HL-60 (cell line): Measurements from ENCODE around the gene PRSS3.

Experiments used
- DNase-seq, 2 experiments: peaks; one replicate each; pipeline ENCODE4 v3.0.0-alpha.2; 2010 to 2020; ENCODE audit warnings: low read depth in 1 of 2, low spot score in 1 of 2
- H3K27ac ChIP-seq: fragments of 250-450 bp; sonication (Bioruptor Pico); replicated peaks from 2 replicates; pipeline ENCODE4 v1.5.1; 2020; ENCODE audit warnings: mild to moderate bottlenecking, moderate library complexity
- H3K27me3 ChIP-seq: fragments of 250-450 bp; sonication (Bioruptor Pico); 2 replicates; pipeline ENCODE4 v1.5.1; 2021; ENCODE audit warnings: mild to moderate bottlenecking, moderate library complexity; ENCODE audit not compliant: insufficient read depth, poor library complexity, severe bottlenecking
- H3K4me3 ChIP-seq: replicated peaks from 2 replicates; pipeline ENCODE4 v1.5.1; 2011; ENCODE audit warnings: mild to moderate bottlenecking, control low read depth, low read length; ENCODE audit not compliant: insufficient read depth
- GABPA ChIP-seq: IDR thresholded peaks from 2 replicates; pipeline ENCODE4 v1.6.1; 2012; ENCODE audit warnings: low read depth
- POLR2AphosphoS5 ChIP-seq: IDR thresholded peaks from 2 replicates; pipeline ENCODE4 v1.6.1; 2012; ENCODE audit warnings: low read depth
- SPI1 ChIP-seq: IDR thresholded peaks from 2 replicates; pipeline ENCODE4 v1.6.1; 2012; ENCODE audit warnings: low read depth, mild to moderate bottlenecking, borderline replicate concordance
- TF ChIP-seq, protein P1 (sequence below): IDR thresholded peaks from 2 replicates; pipeline ENCODE4 v1.6.1; 2012; ENCODE audit warnings: low read depth; ENCODE audit not compliant: insufficient replicate concordance
- TF ChIP-seq, protein P2 (sequence below): IDR thresholded peaks from one replicate; pipeline ENCODE4 v1.5.1; 2011; ENCODE audit warnings: low read length, control low read depth, inconsistent platforms; ENCODE audit not compliant: insufficient read depth

PRSS3 gene

DNA sequence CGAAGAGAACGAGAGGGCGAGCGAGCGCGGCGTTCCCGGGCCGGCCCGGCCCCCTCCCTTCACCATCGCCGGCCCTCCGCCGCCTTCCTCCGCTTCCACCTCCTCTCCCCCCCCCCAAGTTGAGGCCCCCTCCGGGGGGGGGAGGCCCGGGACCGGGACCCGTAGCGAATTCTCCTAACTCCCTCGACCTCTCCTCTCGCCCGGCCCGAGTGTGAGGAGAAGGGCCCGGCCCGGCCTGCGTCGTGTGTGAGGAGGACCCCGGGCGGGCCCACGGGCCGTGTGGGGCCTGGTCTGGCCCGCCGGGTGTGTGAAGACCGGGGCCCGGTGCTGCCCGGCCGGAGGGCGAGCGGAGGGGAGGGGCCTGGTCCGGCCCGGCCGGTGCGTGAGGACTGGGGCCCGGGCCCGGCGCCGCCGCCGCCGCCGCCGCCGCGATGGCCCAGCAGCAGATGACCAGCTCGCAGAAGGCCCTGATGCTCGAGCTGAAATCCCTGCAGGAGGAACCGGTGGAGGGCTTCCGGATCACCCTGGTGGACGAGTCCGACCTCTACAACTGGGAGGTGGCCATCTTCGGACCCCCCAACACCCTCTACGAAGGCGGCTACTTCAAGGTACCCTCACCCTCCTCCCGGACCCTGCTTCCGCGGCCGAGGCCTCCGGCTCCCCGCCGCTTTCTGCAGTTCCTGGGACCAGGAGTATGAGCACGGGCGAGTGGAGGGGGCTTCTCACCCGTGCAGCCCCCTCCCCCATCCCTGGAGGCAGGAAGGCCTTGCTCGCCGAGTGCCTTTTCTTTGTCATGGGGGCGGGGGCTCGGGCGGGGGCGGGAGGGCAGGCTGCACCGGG is 22.2 kb downstream of the PRSS3 start:
- TF ChIP-seq, protein P1, sequence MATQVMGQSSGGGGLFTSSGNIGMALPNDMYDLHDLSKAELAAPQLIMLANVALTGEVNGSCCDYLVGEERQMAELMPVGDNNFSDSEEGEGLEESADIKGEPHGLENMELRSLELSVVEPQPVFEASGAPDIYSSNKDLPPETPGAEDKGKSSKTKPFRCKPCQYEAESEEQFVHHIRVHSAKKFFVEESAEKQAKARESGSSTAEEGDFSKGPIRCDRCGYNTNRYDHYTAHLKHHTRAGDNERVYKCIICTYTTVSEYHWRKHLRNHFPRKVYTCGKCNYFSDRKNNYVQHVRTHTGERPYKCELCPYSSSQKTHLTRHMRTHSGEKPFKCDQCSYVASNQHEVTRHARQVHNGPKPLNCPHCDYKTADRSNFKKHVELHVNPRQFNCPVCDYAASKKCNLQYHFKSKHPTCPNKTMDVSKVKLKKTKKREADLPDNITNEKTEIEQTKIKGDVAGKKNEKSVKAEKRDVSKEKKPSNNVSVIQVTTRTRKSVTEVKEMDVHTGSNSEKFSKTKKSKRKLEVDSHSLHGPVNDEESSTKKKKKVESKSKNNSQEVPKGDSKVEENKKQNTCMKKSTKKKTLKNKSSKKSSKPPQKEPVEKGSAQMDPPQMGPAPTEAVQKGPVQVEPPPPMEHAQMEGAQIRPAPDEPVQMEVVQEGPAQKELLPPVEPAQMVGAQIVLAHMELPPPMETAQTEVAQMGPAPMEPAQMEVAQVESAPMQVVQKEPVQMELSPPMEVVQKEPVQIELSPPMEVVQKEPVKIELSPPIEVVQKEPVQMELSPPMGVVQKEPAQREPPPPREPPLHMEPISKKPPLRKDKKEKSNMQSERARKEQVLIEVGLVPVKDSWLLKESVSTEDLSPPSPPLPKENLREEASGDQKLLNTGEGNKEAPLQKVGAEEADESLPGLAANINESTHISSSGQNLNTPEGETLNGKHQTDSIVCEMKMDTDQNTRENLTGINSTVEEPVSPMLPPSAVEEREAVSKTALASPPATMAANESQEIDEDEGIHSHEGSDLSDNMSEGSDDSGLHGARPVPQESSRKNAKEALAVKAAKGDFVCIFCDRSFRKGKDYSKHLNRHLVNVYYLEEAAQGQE: no peak
- TF ChIP-seq GABPA (no peak), POLR2AphosphoS5 (no peak), SPI1 (no peak)
- TF ChIP-seq, protein P2, sequence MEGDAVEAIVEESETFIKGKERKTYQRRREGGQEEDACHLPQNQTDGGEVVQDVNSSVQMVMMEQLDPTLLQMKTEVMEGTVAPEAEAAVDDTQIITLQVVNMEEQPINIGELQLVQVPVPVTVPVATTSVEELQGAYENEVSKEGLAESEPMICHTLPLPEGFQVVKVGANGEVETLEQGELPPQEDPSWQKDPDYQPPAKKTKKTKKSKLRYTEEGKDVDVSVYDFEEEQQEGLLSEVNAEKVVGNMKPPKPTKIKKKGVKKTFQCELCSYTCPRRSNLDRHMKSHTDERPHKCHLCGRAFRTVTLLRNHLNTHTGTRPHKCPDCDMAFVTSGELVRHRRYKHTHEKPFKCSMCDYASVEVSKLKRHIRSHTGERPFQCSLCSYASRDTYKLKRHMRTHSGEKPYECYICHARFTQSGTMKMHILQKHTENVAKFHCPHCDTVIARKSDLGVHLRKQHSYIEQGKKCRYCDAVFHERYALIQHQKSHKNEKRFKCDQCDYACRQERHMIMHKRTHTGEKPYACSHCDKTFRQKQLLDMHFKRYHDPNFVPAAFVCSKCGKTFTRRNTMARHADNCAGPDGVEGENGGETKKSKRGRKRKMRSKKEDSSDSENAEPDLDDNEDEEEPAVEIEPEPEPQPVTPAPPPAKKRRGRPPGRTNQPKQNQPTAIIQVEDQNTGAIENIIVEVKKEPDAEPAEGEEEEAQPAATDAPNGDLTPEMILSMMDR: no peak
- Histone ChIP-seq H3K4me3 (peak overlapping the region; percentile 87), H3K27ac (peak overlapping the region; percentile 98), H3K27me3 (no peaks in the 10 kb centered on the region)
- peak; percentile 57 to 58 for DNase-seq

DNA sequence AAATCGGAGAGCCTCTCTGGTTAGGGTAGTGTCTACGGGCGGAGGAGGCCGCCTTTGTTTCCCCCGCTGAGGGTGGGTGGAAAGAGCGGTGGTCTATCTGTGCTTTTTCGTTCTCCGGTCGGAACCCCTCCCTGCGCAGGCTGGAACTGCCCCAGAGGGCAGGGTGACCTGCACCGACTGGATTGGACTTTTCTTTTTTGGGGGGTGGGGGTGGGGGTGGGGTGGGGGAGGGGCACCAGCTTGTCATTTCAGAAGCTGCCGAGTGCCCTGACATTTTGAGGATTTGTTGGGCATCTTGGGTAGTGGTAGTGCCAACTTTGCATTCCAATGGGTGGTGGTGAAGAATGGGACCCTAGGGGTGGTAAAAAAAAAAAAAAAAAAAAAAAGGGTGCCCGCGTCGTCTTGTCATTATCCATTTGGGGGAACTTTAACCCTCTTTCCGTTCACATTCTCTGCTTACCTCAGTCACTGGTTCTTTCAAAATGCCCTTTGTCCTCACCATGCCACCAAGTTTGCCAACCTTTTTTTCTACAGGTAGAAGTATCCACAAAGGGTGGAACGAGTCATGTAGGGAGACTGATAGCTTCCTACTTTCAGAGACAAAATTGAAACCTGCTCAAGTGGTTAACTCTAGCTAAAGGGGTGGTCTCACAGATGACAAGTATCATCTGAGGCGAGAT is 22.9 kb downstream of the PRSS3 start:
- Histone ChIP-seq H3K4me3 (peak overlapping the region; percentile 87), H3K27ac (peak overlapping the region; percentile 98), H3K27me3 (no peaks in the 10 kb centered on the region)
- DNase-seq: no peak
- TF ChIP-seq SPI1 (no peak), POLR2AphosphoS5 (no peak), GABPA (no peak)
- TF ChIP-seq, protein P1: no peak
- TF ChIP-seq, protein P2: no peak

DNA sequence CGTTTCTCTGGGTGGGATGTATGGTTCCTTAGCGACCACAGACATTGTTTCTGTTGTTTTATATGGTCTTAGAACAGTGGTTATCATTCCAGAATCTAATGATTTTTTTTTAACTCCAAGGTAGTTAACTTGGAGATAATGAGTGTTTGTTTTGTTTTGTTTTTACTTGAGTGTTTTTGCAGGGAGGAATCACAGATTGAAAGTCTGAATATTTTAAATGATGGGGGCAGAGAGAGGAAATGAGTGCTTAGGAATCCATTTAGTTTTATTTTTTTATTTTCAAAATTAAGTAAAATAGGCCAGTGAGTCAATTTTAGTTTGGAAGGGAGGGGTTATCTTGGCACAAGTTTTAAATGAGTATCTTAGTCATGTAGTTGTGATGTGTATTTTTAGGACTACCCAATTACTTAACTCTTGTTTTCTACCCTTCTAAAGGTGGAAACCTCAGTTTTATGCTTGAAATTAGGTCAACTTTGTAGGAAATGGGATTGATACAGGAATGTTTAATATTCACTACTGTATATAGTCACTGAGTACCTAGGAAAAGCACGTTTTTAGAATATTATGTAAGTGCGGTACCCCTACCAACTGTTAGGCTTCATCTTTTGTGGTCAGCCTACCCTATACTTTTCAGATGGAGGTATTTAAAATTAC is 23.6 kb downstream of the PRSS3 start:
- Histone ChIP-seq H3K4me3 (peak overlapping the region; percentile 87), H3K27me3 (no peaks in the 10 kb centered on the region), H3K27ac (peak overlapping the region; percentile 53)
- TF ChIP-seq SPI1 (no peak), POLR2AphosphoS5 (no peak), GABPA (no peak)
- TF ChIP-seq, protein P1: no peak
- TF ChIP-seq, protein P2: no peak
- no peak for DNase-seq
